DMS53 (cell line): ENCODE measurements around the gene WWC1.
A peak's percentile ranks its signal among the peaks of the same experiment; 100 is the strongest.
"Not testable (repeated sequence)": the region's sequence is repeated elsewhere in the genome, so short reads cannot be mapped to it uniquely, and the experiment has no call there.

ENCODE experiments used
- DNase-seq: peaks from one replicate; lab custom pipeline; 2025; lab: John Stamatoyannopoulos, UW

WWC1 gene

GRCh38 chr5:168308976-168309598 lies 17.6 kb downstream of the WWC1 start:
- no peak for DNase-seq

GRCh38 chr5:168310541-168310940 lies 19.1 kb downstream of the WWC1 start:
- not testable (repeated sequence) for DNase-seq

DNA sequence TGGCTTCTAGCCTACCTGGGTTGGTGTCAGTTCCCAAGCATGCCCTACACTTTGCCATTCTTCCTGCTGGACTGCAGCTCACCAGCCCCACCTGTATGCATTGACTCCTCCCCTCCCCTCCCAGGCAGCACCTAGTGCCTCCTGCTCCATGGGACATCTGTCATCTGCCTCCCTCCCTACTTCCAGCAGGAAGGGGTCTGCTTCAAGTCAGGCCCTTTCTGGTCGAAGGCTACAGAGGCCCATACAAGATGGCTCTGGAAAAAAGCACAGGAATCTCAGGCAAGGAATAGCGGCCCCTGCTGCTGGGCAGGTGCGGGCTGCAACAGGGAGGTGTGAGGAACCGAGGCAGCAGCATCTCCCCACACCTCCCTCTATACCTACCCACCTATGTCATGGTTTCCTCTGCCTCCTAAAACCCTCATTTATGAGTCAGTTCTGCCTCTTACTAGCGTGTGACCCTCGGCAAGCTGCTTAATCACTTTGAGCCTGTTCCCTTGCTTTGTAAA lies 19.7 kb downstream of the WWC1 start:
- peak; percentile 84 for DNase-seq

GRCh38 chr5:168312606-168313295 lies 21.3 kb downstream of the WWC1 start:
- DNase-seq = peak; percentile 96

GRCh38 chr5:168313596-168314204 lies 22.3 kb downstream of the WWC1 start:
- no peak for DNase-seq

DNA sequence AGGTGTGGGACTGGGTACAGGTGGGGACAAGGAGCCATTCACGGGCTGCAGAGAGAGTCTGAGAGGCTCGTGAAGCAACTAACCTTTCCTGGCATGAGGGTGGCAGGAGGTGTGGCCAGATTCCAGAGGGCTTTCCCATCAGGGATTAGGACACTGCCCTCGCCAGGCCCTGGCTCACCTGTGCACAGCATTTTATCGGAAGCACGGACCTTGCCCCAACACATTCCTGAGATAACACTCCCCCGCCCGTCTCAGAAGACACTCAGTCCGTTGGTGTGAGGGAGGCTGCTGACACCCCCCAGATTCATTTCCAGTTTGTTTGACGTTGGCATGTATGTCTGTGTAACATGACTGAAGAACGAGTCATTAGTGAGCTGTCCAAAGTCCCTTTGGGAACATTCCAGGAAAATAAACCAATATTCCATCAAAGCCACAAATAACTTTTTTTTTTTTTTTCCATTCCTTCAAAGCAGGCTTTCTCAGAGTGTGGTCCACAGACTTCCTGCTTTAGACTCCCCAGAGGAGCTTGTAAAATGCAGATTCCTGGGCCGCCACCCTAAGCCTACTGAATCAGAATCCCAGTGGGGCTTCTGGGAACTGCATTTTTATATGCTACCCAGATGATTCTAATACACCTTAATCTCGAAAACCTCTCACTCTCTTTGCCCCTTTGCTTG lies 23.4 kb downstream of the WWC1 start:
- peak; percentile 90 for DNase-seq

GRCh38 chr5:168315416-168316138 lies 24.1 kb downstream of the WWC1 start:
- no peak for DNase-seq

GRCh38 chr5:168316139-168316578 lies 24.7 kb downstream of the WWC1 start:
- DNase-seq = peak; percentile 99

DNA sequence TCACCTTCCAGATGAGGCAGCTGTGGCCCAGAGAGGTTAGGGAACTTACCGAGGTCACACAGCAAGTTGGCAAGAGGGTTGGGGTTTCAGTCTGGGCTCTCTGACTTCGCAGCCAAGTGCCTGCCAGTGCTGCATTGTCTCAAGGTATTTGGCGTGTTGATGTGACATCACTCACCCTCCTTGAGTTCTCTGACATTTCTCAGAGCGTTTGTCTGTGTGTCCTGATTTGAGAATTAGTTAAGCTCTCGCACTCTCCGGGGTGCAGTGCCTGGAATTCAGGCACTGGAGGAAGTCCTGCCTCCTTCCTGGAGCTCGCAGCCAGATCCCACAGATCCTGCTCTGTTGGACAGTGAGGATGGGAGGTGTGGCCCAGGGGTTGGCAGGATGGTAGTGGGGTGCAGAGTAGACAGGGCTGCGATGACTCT lies 25.7 kb downstream of the WWC1 start:
- peak; percentile 78 for DNase-seq

DNA sequence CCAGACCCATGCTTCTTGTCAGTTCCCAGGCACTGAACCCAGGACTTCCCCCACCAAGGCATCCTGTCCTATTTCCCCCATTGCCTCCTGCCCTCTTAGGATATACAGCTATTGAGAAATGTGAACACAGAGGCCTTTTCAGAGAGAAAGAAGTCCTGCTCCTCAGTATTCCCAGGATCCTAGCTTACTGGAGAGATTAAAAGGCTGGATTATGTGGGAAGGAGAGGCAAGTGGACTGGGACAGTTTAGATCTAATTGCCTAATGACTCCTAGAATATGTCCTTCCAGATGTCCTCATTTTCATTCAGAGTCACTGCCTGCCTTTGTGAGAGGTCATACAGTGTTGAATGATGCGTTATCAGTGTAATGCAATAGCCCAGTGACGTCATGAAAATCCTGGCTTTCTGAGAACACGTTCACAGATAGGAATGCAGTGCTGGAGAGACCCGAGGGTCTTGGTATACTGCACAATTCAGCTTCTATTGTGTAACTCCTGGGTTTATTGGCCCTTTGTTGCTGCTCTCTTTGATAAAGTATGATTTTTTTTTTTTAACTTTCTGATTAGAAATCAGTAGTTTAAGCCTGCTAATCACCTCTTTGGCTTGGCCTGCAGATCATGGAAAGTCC lies 26.2 kb downstream of the WWC1 start:
- peak; percentile 98 for DNase-seq

DNA sequence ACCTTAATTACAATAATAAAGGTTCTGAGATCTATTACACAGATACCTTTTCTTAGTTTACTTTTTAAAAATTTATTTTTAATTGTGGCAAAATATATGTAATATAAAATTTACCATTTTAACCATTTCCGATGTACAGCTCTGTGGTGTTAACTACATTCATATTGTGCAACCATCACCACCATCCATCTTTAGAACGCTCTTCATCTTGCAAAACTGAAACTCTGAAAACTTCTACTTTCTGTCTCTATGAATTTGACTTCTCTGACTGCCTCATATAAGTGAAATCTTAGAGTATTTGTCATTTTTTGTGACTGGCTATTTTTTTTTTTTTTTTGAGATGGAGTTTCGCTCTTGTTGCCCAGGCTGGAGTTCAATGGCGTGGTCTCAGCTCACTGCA lies 26.8 kb downstream of the WWC1 start:
- DNase-seq = no peak

DNA sequence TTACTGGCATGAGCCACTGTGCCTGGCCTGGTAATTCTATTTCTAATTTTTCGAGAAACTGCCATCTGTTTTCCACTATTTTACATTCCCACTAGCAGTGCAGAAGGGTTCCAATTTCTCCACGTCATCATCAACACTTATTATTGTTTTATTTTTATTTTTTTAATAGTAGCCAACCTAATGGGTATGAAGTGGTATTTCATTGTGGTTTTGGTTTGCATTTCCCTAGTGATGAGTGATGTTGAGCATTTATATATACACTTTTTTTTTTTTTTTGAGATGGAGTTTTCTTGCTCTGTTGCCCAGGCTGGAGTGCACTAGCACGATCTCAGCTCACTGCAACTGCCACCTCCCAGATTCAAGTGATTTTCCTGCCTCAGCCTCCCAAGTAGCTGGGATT lies 28.3 kb downstream of the WWC1 start:
- no peak for DNase-seq

- DNase-seq = no peak
These were observed 29.4 kb downstream of the WWC1 start for GRCh38 chr5:168320805-168321204.

DNA sequence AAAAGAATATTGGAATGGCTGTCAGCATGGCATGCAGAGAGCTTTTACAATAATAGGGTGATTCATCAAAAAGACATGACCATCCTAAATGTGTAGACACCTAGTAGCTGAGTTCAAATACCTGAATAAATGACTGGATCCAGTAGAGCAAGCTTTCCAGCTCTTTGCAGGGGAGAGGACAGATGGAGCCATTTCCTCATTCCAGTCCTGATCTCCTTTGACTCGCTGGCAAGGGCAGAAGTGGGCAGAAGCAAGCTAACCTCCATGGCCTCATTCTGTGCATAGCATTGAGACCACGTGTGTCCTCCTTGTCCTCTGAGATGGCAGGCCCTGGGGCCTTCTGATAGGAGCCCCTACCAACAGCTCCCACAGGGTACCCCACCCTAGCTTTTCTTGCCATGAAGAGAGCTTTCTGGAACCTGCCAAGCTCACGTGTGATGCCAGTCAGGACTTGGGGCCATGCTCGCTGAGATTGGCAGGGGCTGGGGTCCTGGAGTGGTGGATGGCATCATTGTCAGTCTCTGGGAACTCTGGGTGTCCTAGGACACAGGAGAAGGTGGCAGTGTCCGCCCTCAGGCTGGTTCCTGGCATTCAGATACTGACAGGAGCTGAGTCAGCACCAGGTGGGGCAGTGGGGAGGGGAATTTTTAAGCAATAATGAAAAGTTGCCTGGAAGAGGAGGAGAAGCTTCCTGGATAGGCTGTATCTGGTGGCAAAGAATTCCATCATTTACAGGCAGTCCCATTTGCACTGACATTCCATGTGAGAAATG lies 33.6 kb downstream of the WWC1 start:
- DNase-seq = peak; percentile 84

DNA sequence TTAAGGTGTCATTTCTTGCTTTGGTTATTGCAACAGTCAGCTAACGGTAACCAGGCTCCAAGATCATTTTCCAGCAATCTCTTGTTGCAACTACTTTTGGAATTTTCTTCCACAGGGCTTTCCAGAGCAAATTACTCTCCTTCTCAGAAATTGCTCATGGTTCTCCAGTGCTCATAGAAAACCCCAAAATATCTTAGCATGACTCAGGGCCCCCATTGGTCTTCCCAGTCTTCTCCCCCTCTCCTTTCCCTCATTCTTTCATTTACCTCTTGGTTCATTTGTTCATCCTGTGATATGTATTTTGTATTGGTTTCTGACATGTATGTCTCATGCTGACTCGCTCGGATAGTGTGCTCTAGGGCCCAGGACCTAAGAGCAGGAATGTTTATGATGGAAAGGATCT lies 35.6 kb downstream of the WWC1 start:
- DNase-seq = no peak

DNA sequence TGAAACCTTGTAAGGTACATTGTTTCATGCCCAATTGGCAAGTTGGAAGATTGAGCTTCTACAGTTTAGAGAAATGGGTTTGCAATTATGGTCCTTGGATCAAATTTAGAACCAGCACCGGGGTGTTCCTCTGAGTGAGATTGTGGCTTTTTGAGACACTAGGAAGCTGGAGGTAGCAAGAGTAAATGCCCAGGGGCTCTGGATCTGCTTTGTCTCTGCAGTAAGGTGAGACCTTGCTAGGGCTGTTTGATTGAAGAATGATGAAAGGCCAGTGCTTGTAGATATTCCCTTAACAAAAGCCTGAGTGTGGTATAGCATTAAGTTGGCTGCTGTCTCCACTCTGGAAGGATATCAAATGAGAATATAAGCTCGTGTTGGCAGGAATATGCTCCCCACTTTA lies 36.0 kb downstream of the WWC1 start:
- peak; percentile 38 for DNase-seq

- peak; percentile 65 for DNase-seq
These were observed 36.5 kb downstream of the WWC1 start for GRCh38 chr5:168327994-168328393.

GRCh38 chr5:168328814-168329213 lies 37.4 kb downstream of the WWC1 start:
- peak; percentile 97 for DNase-seq

GRCh38 chr5:168329302-168329701 lies 37.9 kb downstream of the WWC1 start:
- no peak for DNase-seq

- peak; percentile 58 for DNase-seq
These were observed 40.6 kb downstream of the WWC1 start for GRCh38 chr5:168332042-168332441.

- no peak for DNase-seq
These were observed 42.8 kb downstream of the WWC1 start for GRCh38 chr5:168334280-168334679.
